Pancreas (tissue), 10 donors: ENCODE data around the gene NAV2. TPM values are rescaled to one million over a fixed set of nuclear protein-coding genes. Genes with fewer than 3 reads are reported as not detected.

Source experiments
- ATAC-seq, 4 donors: fragments of 200-7000 bp; cut with Tn5 transposase; one replicate each; pipeline versions ENCODE4 v1.8.0 to v1.9.1; 2020; ENCODE audit warnings: mild to moderate bottlenecking in 4 of 4, moderate library complexity in 4 of 4
- DNase-seq, 6 donors: peaks; one replicate each; pipeline ENCODE4 v3.0.0-alpha.2; 2020
- FAIRE-seq: peaks from 2 replicates; lab custom pipeline; 2012; peaks lifted over from hg19 to GRCh38; lab: Jason Lieb, UNC
- H3K27ac ChIP-seq, 4 donors: fragments of 200-600 bp; sonication (generic); 1 replicate in 3 of 4; 2 replicates in 1 of 4; pipeline versions ENCODE4 v1.5.0 to v1.8.0; 2020
- H3K27me3 ChIP-seq, 4 donors: fragments of 200-600 bp; one replicate each; pipeline ENCODE4 v1.8.0; 2021
- H3K36me3 ChIP-seq, 3 donors: fragments of 200-600 bp; sonication (generic) in 1 of 3; one replicate each; pipeline versions ENCODE4 v1.5.0 to v1.8.0; 2020 to 2021
- H3K4me1 ChIP-seq, 3 donors: fragments of 200-600 bp; one replicate each; pipeline ENCODE4 v1.8.0; 2021
- H3K4me3 ChIP-seq, 4 donors: fragments of 200-600 bp; sonication (generic) in 2 of 4; one replicate each; pipeline versions ENCODE4 v1.5.0 to v1.8.0; 2020 to 2021
- H3K9me3 ChIP-seq, 4 donors: fragments of 200-600 bp; one replicate each; pipeline ENCODE4 v1.8.0; 2021
- CTCF ChIP-seq, 4 donors: fragments of 200-600 bp; sonication (generic) in 3 of 4; IDR thresholded peaks; one replicate each; pipeline versions ENCODE4 v1.5.0 to v1.8.0; 2021; ENCODE audit warnings: antibody characterized with exemption in 4 of 4
- WGBS, 2 donors: extraction: QIAGEN DNeasy Blood & Tissue Kit; methylation state at CpG; one replicate each; pipeline ENCODE4 v1.1.7; 2013; 5-methylcytosine and 5-hydroxymethylcytosine counted together
- intact Hi-C, 3 donors: fragments of 100-400 bp; cut with DNase I; formaldehyde crosslinking; loops; one replicate each; pipeline versions ENCODE4 v1.11.1 to v1.14.2; 2022
- polyA plus RNA-seq, 2 donors: library from polyadenylated mRNA; stranded (reverse); fragments of 200-250 nt; gene quantifications; one replicate each; pipeline ENCODE4 v1.2.3, GENCODE V29; 2013
- total RNA-seq, 6 donors: library from RNA; stranded (reverse); fragmentation: NEBNext Ultra II Directional in 4 of 6; extraction: Animal tissue kit (Norgen Biotek cat#: 25700) in 4 of 6; gene quantifications; one replicate each; pipeline versions ENCODE4 v1.2.1 to v1.2.4, GENCODE V29; 2021 to 2023
- donor health status: healthy with polysubstance abuse.
- donor health status: DM: no; HTN: no; CAD: no; lungs with moderate emphysema.
- donor health status: DM: no; HTN: no; CAD: no.
- donor health status: control.
- donor health status: control.
- donor health status: Bipolar disorder and iron deficiency.
- donor health status: DM: yes; HTN: yes; CAD: no.
- donor health status: DM: no; HTN: no; CAD: no.
- donor health status: DM: no; HTN: no; CAD: no.
- donor health status: DM: yes; HTN: yes; CAD: no.

Gene NAV2
- total and polyA plus RNA-seq, 8 donors, result 5.8 to 26.9 (median 16.3) TPM

- DNase-seq (peak in 2 of 6 donors; percentile 34 to 42), ATAC-seq (peak; percentile 26 to 68 (median 50)), FAIRE-seq (no peak)
- no peaks in the 10 kb centered on the region for H3K9me3 ChIP-seq
- H3K27ac ChIP-seq, result no peak overlapping the region
- no peaks in the 10 kb centered on the region for H3K27me3 ChIP-seq
- no peak overlapping the region for H3K4me3 ChIP-seq
- H3K4me1 ChIP-seq, result peaks cover 33 to 42% (median 41%) of the 10 kb centered on the region in 3 donors
- no peaks in the 10 kb centered on the region for H3K36me3 ChIP-seq
- intact Hi-C loops, result no loop called here
- WGBS, 2 donors, result 33 to 38% methylated on average over 14 of the region's 14 CpGs
- no peak for TF ChIP-seq CTCF (IDR thresholded peaks at IDR 0.05)
Measured at GRCh38 chr11:20015529-20016427, 303.1 kb downstream of the NAV2 start.

- H3K4me1 ChIP-seq, result peaks cover 26 to 36% (median 34%) of the 10 kb centered on the region in 3 donors
- intact Hi-C loops, result no loop called here
- FAIRE-seq (no peak), ATAC-seq (no peak), DNase-seq (no peak)
- no peaks in the 10 kb centered on the region for H3K27me3 ChIP-seq
- H3K9me3 ChIP-seq, result no peaks in the 10 kb centered on the region
- 60 to 62% methylated on average over 3 of the region's 3 CpGs for WGBS, 2 donors
- no peak for TF ChIP-seq CTCF (IDR thresholded peaks at IDR 0.05)
- no peak overlapping the region for H3K27ac ChIP-seq
- no peak overlapping the region for H3K4me3 ChIP-seq
- H3K36me3 ChIP-seq, result no peaks in the 10 kb centered on the region
Measured at GRCh38 chr11:20016526-20016925, 303.9 kb downstream of the NAV2 start.

GRCh38 chr11:20017320-20017719 is 304.7 kb downstream of the NAV2 start:
- DNase-seq, result no peak
- H3K27ac ChIP-seq, result no peak overlapping the region
- no peaks in the 10 kb centered on the region for H3K27me3 ChIP-seq
- H3K4me3 ChIP-seq, result no peak overlapping the region
- no peak for ATAC-seq
- peaks cover 22 to 29% (median 29%) of the 10 kb centered on the region in 3 donors for H3K4me1 ChIP-seq
- WGBS, 2 donors, result 90 to 91% methylated on average over 4 of the region's 4 CpGs
- TF ChIP-seq CTCF (IDR thresholded peaks at IDR 0.05), result no peak
- FAIRE-seq, result no peak
- H3K9me3 ChIP-seq, result no peaks in the 10 kb centered on the region
- intact Hi-C loops, result no loop called here
- H3K36me3 ChIP-seq, result no peaks in the 10 kb centered on the region

GRCh38 chr11:20020198-20020597 is 307.6 kb downstream of the NAV2 start:
- H3K27ac ChIP-seq, result no peak overlapping the region
- no peaks in the 10 kb centered on the region for H3K36me3 ChIP-seq
- no peak for TF ChIP-seq CTCF (IDR thresholded peaks at IDR 0.05)
- no peaks in the 10 kb centered on the region for H3K9me3 ChIP-seq
- H3K4me3 ChIP-seq, result no peak overlapping the region
- peaks cover 9 to 22% (median 10%) of the 10 kb centered on the region in 3 donors for H3K4me1 ChIP-seq
- FAIRE-seq, result no peak
- no peak for ATAC-seq
- no peak for DNase-seq
- intact Hi-C loops, result no loop called here
- H3K27me3 ChIP-seq, result no peaks in the 10 kb centered on the region
- 57% methylated on average over 3 of the region's 3 CpGs for WGBS, 2 donors

GRCh38 chr11:20020716-20021115 is 308.1 kb downstream of the NAV2 start:
- DNase-seq (no peak), ATAC-seq (no peak), FAIRE-seq (no peak)
- H3K4me1 ChIP-seq, result peaks cover 4 to 18% (median 10%) of the 10 kb centered on the region in 3 donors
- no peaks in the 10 kb centered on the region for H3K27me3 ChIP-seq
- H3K27ac ChIP-seq, result no peak overlapping the region
- no peak overlapping the region for H3K4me3 ChIP-seq
- intact Hi-C loops, result no loop called here
- H3K36me3 ChIP-seq, result no peaks in the 10 kb centered on the region
- 90% methylated on average over 4 of the region's 4 CpGs for WGBS, 2 donors
- no peaks in the 10 kb centered on the region for H3K9me3 ChIP-seq
- TF ChIP-seq CTCF (IDR thresholded peaks at IDR 0.05), result no peak
